ENCODE data around the gene MAD1L1.

- TF ChIP-seq, protein P1, sequence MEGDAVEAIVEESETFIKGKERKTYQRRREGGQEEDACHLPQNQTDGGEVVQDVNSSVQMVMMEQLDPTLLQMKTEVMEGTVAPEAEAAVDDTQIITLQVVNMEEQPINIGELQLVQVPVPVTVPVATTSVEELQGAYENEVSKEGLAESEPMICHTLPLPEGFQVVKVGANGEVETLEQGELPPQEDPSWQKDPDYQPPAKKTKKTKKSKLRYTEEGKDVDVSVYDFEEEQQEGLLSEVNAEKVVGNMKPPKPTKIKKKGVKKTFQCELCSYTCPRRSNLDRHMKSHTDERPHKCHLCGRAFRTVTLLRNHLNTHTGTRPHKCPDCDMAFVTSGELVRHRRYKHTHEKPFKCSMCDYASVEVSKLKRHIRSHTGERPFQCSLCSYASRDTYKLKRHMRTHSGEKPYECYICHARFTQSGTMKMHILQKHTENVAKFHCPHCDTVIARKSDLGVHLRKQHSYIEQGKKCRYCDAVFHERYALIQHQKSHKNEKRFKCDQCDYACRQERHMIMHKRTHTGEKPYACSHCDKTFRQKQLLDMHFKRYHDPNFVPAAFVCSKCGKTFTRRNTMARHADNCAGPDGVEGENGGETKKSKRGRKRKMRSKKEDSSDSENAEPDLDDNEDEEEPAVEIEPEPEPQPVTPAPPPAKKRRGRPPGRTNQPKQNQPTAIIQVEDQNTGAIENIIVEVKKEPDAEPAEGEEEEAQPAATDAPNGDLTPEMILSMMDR (IDR thresholded peaks at IDR 0.05; ENCODE audit: insufficient read depth, low read depth, low read length): no peak
- TF ChIP-seq EZH2 (IDR thresholded peaks at IDR 0.05; ENCODE audit: insufficient read depth, low read length): no peak
Measured at GRCh38 chr7:2011266-2012043, 221.3 kb downstream of the MAD1L1 start.
